CD14-positive monocyte (primary cell): Measurements from ENCODE around the gene FHIT. TPM values are rescaled to one million over a fixed set of nuclear protein-coding genes. Genes with fewer than 3 reads are reported as not detected.

Experiments used
- DNase-seq, 3 donors: peaks; one replicate each; pipeline ENCODE4 v3.0.0-alpha.2; 2011 to 2022
- H2AFZ ChIP-seq: 2 replicates; pipeline ENCODE4 v1.6.0; 2012; ENCODE audit warnings: mild to moderate bottlenecking, low read depth, low read length, inconsistent platforms; ENCODE audit not compliant: insufficient read depth, poor library complexity, severe bottlenecking
- H3K27ac ChIP-seq, 2 donors: 1 replicate in 1 of 2; 2 replicates in 1 of 2; pipeline ENCODE4 v1.5.1; 2012 to 2013; ENCODE audit warnings: low read length in 2 of 2, control low read depth in 1 of 2, inconsistent platforms in 1 of 2, low read depth in 1 of 2, mild to moderate bottlenecking in 1 of 2
- H3K27me3 ChIP-seq, 2 donors: one replicate each; pipeline versions ENCODE4 v1.6.0 to v1.6.1; 2011 to 2013; ENCODE audit warnings: low read length in 2 of 2; ENCODE audit not compliant: control insufficient read depth in 2 of 2, insufficient read depth in 2 of 2
- H3K36me3 ChIP-seq, 2 donors: replicated peaks in 1 of 2; 1 replicate in 1 of 2; 2 replicates in 1 of 2; pipeline versions ENCODE4 v1.5.1 to v1.6.1; 2012 to 2013; ENCODE audit warnings: low read length in 2 of 2, control low read depth in 1 of 2, inconsistent platforms in 1 of 2, mild to moderate bottlenecking in 1 of 2; ENCODE audit not compliant: insufficient read depth in 2 of 2, control insufficient read depth in 1 of 2
- H3K4me1 ChIP-seq, 2 donors: 1 replicate in 1 of 2; 2 replicates in 1 of 2; pipeline versions ENCODE4 v1.5.1 to v1.6.1; 2012 to 2013; ENCODE audit warnings: low read length in 2 of 2, control low read depth in 1 of 2, inconsistent platforms in 1 of 2, mild to moderate bottlenecking in 1 of 2, moderate library complexity in 1 of 2; ENCODE audit not compliant: insufficient read depth in 2 of 2, control insufficient read depth in 1 of 2
- H3K4me2 ChIP-seq: replicated peaks from 2 replicates; pipeline ENCODE3; 2012; ENCODE audit warnings: low read length, moderate library complexity, mild to moderate bottlenecking; ENCODE audit not compliant: poor library complexity, severe bottlenecking; ENCODE audit errors: extremely low read depth
- H3K4me3 ChIP-seq, 3 experiments: fragments of 200-600 bp in 1 of 3; sonication (generic) in 1 of 3; replicated peaks in 1 of 3; 1 replicate in 2 of 3; 2 replicates in 1 of 3; pipeline ENCODE4 v1.5.1; 2011 to 2013; ENCODE audit warnings: low read length in 3 of 3, mild to moderate bottlenecking in 3 of 3, control low read depth in 2 of 3, low read depth in 2 of 3, inconsistent platforms in 1 of 3, moderate library complexity in 1 of 3
- H3K79me2 ChIP-seq: 2 replicates; pipeline ENCODE4 v1.6.0; 2012; ENCODE audit warnings: mild to moderate bottlenecking, control low read depth, inconsistent platforms, low read length, moderate library complexity; ENCODE audit not compliant: insufficient read depth
- H3K9ac ChIP-seq: 2 replicates; pipeline ENCODE4 v1.6.0; 2017; ENCODE audit warnings: low read length, mild to moderate bottlenecking; ENCODE audit not compliant: insufficient read depth, poor library complexity, severe bottlenecking
- H3K9me3 ChIP-seq, 2 donors: replicated peaks in 1 of 2; 1 replicate in 1 of 2; 2 replicates in 1 of 2; pipeline versions ENCODE4 v1.5.1 to v1.6.1; 2012 to 2013; ENCODE audit warnings: low read length in 2 of 2, control low read depth in 1 of 2; ENCODE audit not compliant: control insufficient read depth in 1 of 2, insufficient read depth in 1 of 2
- H4K20me1 ChIP-seq: 2 replicates; pipeline ENCODE4 v1.6.0; 2012; ENCODE audit warnings: mild to moderate bottlenecking, low read length, control low read depth, moderate library complexity; ENCODE audit not compliant: insufficient read depth
- H3K27ac Mint-ChIP-seq, 7 donors: one replicate each; pipeline ENCODE4 v1.8.0; 2020; ENCODE audit warnings: mild to moderate bottlenecking in 7 of 7, mixed read lengths in 7 of 7, moderate library complexity in 6 of 7, inconsistent platforms in 2 of 7
- H3K27me3 Mint-ChIP-seq, 3 donors: one replicate each; pipeline ENCODE4 v1.8.0; 2021 to 2022; ENCODE audit warnings: low read depth in 3 of 3, mild to moderate bottlenecking in 3 of 3, mixed read lengths in 3 of 3, moderate library complexity in 3 of 3, inconsistent platforms in 1 of 3
- H3K36me3 Mint-ChIP-seq, 2 donors: one replicate each; pipeline ENCODE4 v1.8.0; 2020; ENCODE audit warnings: mixed read lengths in 2 of 2, inconsistent platforms in 1 of 2, mild to moderate bottlenecking in 1 of 2
- H3K4me1 Mint-ChIP-seq: one replicate; pipeline ENCODE4 v1.8.0; 2020; ENCODE audit warnings: mild to moderate bottlenecking, mixed read lengths
- H3K4me3 Mint-ChIP-seq, 2 donors: one replicate each; pipeline ENCODE4 v1.8.0; 2020; ENCODE audit warnings: mild to moderate bottlenecking in 2 of 2, mixed read lengths in 2 of 2, moderate library complexity in 1 of 2
- H3K9me3 Mint-ChIP-seq, 7 donors: one replicate each; pipeline ENCODE4 v1.8.0; 2020 to 2022; ENCODE audit warnings: mixed read lengths in 7 of 7, mild to moderate bottlenecking in 6 of 7, moderate library complexity in 6 of 7, inconsistent platforms in 2 of 7
- CTCF ChIP-seq: fragments of 200-600 bp; IDR thresholded peaks from one replicate; pipeline ENCODE4 v1.8.0; 2022; ENCODE audit warnings: antibody characterized with exemption, mild to moderate bottlenecking
- WGBS: methylation state at CpG from one replicate; pipeline ENCODE4 v1.1.5; 2013; ENCODE audit warnings: missing lambda C conversion rate; ENCODE audit not compliant: insufficient coverage; 5-methylcytosine and 5-hydroxymethylcytosine counted together
- intact Hi-C, 2 donors: fragments of 100-400 bp; cut with micrococcal nuclease; formaldehyde crosslinking; loops; one replicate each; pipeline versions ENCODE4 v1.15.0 to v1.15.1; 2023
- polyA plus RNA-seq, 3 donors: library from polyadenylated mRNA; depleted of rRNA in 1 of 3; unstranded in 2 of 3; stranded (reverse) in 1 of 3; fragments of 300-500 nt in 2 of 3; fragments of >200 nt in 1 of 3; fragmentation: Illumina TruSeq in 2 of 3; gene quantifications; 1 replicate in 2 of 3; 2 replicates in 1 of 3; pipeline ENCODE4 v1.2.3, GENCODE V29; 2012 to 2021

FHIT gene
- polyA plus RNA-seq, 3 donors: 1.7 to 3.4 (median 3.2) TPM

GRCh38 chr3:60185161-60185560 is 1066.1 kb downstream of the FHIT start:
- no peak overlapping the region for H2AFZ ChIP-seq
- H3K4me3 Mint-ChIP-seq: no peak overlapping the region
- no peaks in the 10 kb centered on the region for H3K36me3 Mint-ChIP-seq
- H3K27me3 Mint-ChIP-seq: no peaks in the 10 kb centered on the region
- H3K27me3 ChIP-seq: no peaks in the 10 kb centered on the region
- no CpG with 5 or more reads among the region's 3 CpGs for WGBS
- H3K4me1 Mint-ChIP-seq: peaks cover 7% of the 10 kb centered on the region
- H3K9me3 ChIP-seq: no peaks in the 10 kb centered on the region
- H3K27ac ChIP-seq: no peak overlapping the region
- intact Hi-C loops: no loop called here
- TF ChIP-seq CTCF: no peak
- H3K4me2 ChIP-seq: no peak overlapping the region
- H3K9ac ChIP-seq: no peak overlapping the region
- H4K20me1 ChIP-seq: no peaks in the 10 kb centered on the region
- no peak for DNase-seq
- no peak overlapping the region for H3K27ac Mint-ChIP-seq
- peaks cover 0 to 2% (median 0%) of the 10 kb centered on the region in 7 donors for H3K9me3 Mint-ChIP-seq
- H3K4me3 ChIP-seq: no peak overlapping the region
- H3K36me3 ChIP-seq: no peaks in the 10 kb centered on the region
- H3K79me2 ChIP-seq: no peaks in the 10 kb centered on the region
- H3K4me1 ChIP-seq: no peaks in the 10 kb centered on the region

GRCh38 chr3:60182697-60183096 is 1068.6 kb downstream of the FHIT start:
- no peak for DNase-seq
- no peaks in the 10 kb centered on the region for H3K4me1 Mint-ChIP-seq
- H3K36me3 Mint-ChIP-seq: no peaks in the 10 kb centered on the region
- Histone ChIP-seq H3K9ac (no peak overlapping the region), H3K79me2 (no peaks in the 10 kb centered on the region), H3K27ac (no peak overlapping the region), H3K4me2 (no peak overlapping the region), H3K4me1 (no peaks in the 10 kb centered on the region), H3K27me3 (no peaks in the 10 kb centered on the region), H2AFZ (no peak overlapping the region), H3K36me3 (no peaks in the 10 kb centered on the region), H3K4me3 (no peak overlapping the region), H3K9me3 (no peaks in the 10 kb centered on the region), H4K20me1 (no peaks in the 10 kb centered on the region)
- peaks cover 0 to 4% (median 0%) of the 10 kb centered on the region in 7 donors for H3K9me3 Mint-ChIP-seq
- no peak overlapping the region for H3K4me3 Mint-ChIP-seq
- H3K27ac Mint-ChIP-seq: no peak overlapping the region
- intact Hi-C loops: no loop called here
- H3K27me3 Mint-ChIP-seq: peaks cover 0 to 2% (median 0%) of the 10 kb centered on the region in 3 donors
- no CpG with 5 or more reads among the region's 1 CpG for WGBS
- TF ChIP-seq CTCF: no peak
